ENCODE measurements around the gene VPS54.

- TF ChIP-seq FOXJ3 (CRISPR knock-in tag; IDR thresholded peaks at IDR 0.05; ENCODE audit: borderline replicate concordance) (no peak), STAT6 (CRISPR knock-in tag; conservative IDR thresholded peaks at IDR 0.05; ENCODE audit: low read depth) (no peak), CTCF (IDR thresholded peaks at IDR 0.05) (no peak)
These were observed 138.6 kb downstream of the VPS54 start for GRCh38 chr2:63880625-63881024.

All from WTC11 (cell line).